Globus pallidus (tissue), 1 donor: ENCODE data around the gene GRIN1.

ENCODE experiments used
- DNase-seq: peaks from one replicate; pipeline ENCODE4 v3.0.0-alpha.2; 2015; ENCODE audit warnings: low spot score

Gene GRIN1

GRCh38 chr9:137194909-137195308, 56.0 kb downstream of the GRIN1 start:
- DNase-seq, result no peak

GRCh38 chr9:137195525-137196220, 56.7 kb downstream of the GRIN1 start:
- no peak for DNase-seq

GRCh38 chr9:137198051-137198901, 59.3 kb downstream of the GRIN1 start:
- no peak for DNase-seq

GRCh38 chr9:137198902-137199283, 59.9 kb downstream of the GRIN1 start:
- DNase-seq, result peak; percentile 7

GRCh38 chr9:137199411-137200121, 60.6 kb downstream of the GRIN1 start:
- DNase-seq, result no peak

- peak; percentile 99 for DNase-seq
These were observed 61.6 kb downstream of the GRIN1 start, which contains the start of gene TPRN for GRCh38 chr9:137200311-137201204. Gene TPRN, minus strand, starts transcription at chr9:137200741. Its CDS starts 30 bp downstream, at chr9:137200711.

- no peak for DNase-seq
These were observed 62.4 kb downstream of the GRIN1 start for GRCh38 chr9:137201205-137201868.

GRCh38 chr9:137202966-137203365, 64.0 kb downstream of the GRIN1 start:
- DNase-seq, result no peak

GRCh38 chr9:137204731-137205125, 65.8 kb downstream of the GRIN1 start:
- DNase-seq, result no peak

- peak; percentile 82 for DNase-seq
These were observed 66.4 kb downstream of the GRIN1 start, which contains the start of the genes NDOR1 and TMEM203 for GRCh38 chr9:137205126-137206069. Gene NDOR1, plus strand, starts transcription at chr9:137205700. Its CDS starts 78 bp downstream, at chr9:137205778. Gene TMEM203, minus strand, starts transcription at chr9:137205648. Its CDS starts 234 bp downstream, at chr9:137205414.

- no peak for DNase-seq
These were observed 67.6 kb downstream of the GRIN1 start for GRCh38 chr9:137206602-137207001.

- DNase-seq, result no peak
These were observed 72.6 kb downstream of the GRIN1 start for GRCh38 chr9:137211532-137211931.

GRCh38 chr9:137212520-137212919, 73.6 kb downstream of the GRIN1 start:
- DNase-seq, result no peak

GRCh38 chr9:137213160-137214060, 74.5 kb downstream of the GRIN1 start:
- DNase-seq, result no peak

- no peak for DNase-seq
These were observed 75.7 kb downstream of the GRIN1 start for GRCh38 chr9:137214620-137215019.

GRCh38 chr9:137215196-137215986, 76.4 kb downstream of the GRIN1 start:
- no peak for DNase-seq

GRCh38 chr9:137216188-137216965, 77.4 kb downstream of the GRIN1 start:
- DNase-seq, result no peak
